ENCODE measurements around the gene KCTD5.

- TF ChIP-seq SMC3 (IDR thresholded peaks at IDR 0.05; ENCODE audit: borderline replicate concordance, low read length) = no peak
- TF ChIP-seq MYC (IDR thresholded peaks at IDR 0.05; ENCODE audit: insufficient read depth, insufficient read length, insufficient replicate concordance, low read length, severe bottlenecking) = no peak
- TF ChIP-seq ETV6 (conservative IDR thresholded peaks at IDR 0.05 in 1 of 2, IDR thresholded peaks at IDR 0.05 in 1 of 2; ENCODE audit: borderline replicate concordance in 1 of 2, low read depth in 1 of 2) = no peak
- no peak for TF ChIP-seq STAT3 (IDR thresholded peaks at IDR 0.05; ENCODE audit: low read depth, low read length)
- TF ChIP-seq EZH2 (IDR thresholded peaks at IDR 0.05; ENCODE audit: borderline replicate concordance, control insufficient read depth, low read depth, low read length) = no peak
- TF ChIP-seq RAD21 (IDR thresholded peaks at IDR 0.05; ENCODE audit: insufficient read depth, low read depth, low read length) = no peak
- no peak for TF ChIP-seq CTCF (IDR thresholded peaks at IDR 0.05 in 2 of 3, conservative IDR thresholded peaks at IDR 0.05 in 1 of 3; ENCODE audit: control insufficient read depth in 2 of 3, extremely low read depth in 1 of 3, insufficient read depth in 1 of 3, low read depth in 3 of 3, low read length in 3 of 3)
- no peak for TF ChIP-seq NFYB (IDR thresholded peaks at IDR 0.05; ENCODE audit: insufficient read depth, low read depth, low read length)
- no peak for TF ChIP-seq NR2C1 (IDR thresholded peaks at IDR 0.05)
- no peak for TF ChIP-seq POLR2AphosphoS2 (IDR thresholded peaks at IDR 0.05; ENCODE audit: low read depth, low read length)
- no peak for TF ChIP-seq BACH1 (IDR thresholded peaks at IDR 0.05; ENCODE audit: borderline replicate concordance)
- no peak for TF ChIP-seq E4F1 (IDR thresholded peaks at IDR 0.05; ENCODE audit: borderline replicate concordance, partially characterized antibody)
- no peak for TF ChIP-seq GABPA (IDR thresholded peaks at IDR 0.05; ENCODE audit: low read depth)
- TF ChIP-seq CEBPB (IDR thresholded peaks at IDR 0.05; ENCODE audit: borderline replicate concordance in 1 of 2, low read depth in 2 of 2, low read length in 2 of 2) = no peak
Observed at GRCh38 chr16:2697401-2697948, 15.2 kb downstream of the KCTD5 start.

All from GM12878 (cell line).